Memory B cell (primary cell): ENCODE results near the gene RIMS3.
A peak's percentile ranks its signal among the peaks of the same experiment; 100 is the strongest.

Experiments
- ATAC-seq: fragments of 150-1000 bp; cut with Tn5 transposase; 2 replicates; pipeline ENCODE4 v1.10.0; 2021; ENCODE audit warnings: low read depth, mild to moderate bottlenecking, moderate library complexity
- DNase-seq, 2 donors: peaks; one replicate each; pipeline ENCODE4 v3.0.0; 2022; ENCODE audit warnings: low spot score in 2 of 2
- H3K27ac Mint-ChIP-seq: one replicate; pipeline ENCODE4 v1.8.0; 2022; ENCODE audit warnings: mild to moderate bottlenecking, moderate library complexity, mixed read lengths
- H3K27me3 Mint-ChIP-seq: one replicate; pipeline ENCODE4 v1.8.0; 2022; ENCODE audit warnings: mixed read lengths
- H3K36me3 Mint-ChIP-seq: one replicate; pipeline ENCODE4 v1.8.0; 2022; ENCODE audit warnings: mild to moderate bottlenecking, mixed read lengths
- H3K4me1 Mint-ChIP-seq: one replicate; pipeline ENCODE4 v1.8.0; 2022; ENCODE audit warnings: mixed read lengths
- H3K4me3 Mint-ChIP-seq: one replicate; pipeline ENCODE4 v1.8.0; 2022; ENCODE audit warnings: mild to moderate bottlenecking, moderate library complexity, mixed read lengths
- H3K9me3 Mint-ChIP-seq: one replicate; pipeline ENCODE4 v1.8.0; 2022; ENCODE audit warnings: mixed read lengths

The RIMS3 gene

DNA sequence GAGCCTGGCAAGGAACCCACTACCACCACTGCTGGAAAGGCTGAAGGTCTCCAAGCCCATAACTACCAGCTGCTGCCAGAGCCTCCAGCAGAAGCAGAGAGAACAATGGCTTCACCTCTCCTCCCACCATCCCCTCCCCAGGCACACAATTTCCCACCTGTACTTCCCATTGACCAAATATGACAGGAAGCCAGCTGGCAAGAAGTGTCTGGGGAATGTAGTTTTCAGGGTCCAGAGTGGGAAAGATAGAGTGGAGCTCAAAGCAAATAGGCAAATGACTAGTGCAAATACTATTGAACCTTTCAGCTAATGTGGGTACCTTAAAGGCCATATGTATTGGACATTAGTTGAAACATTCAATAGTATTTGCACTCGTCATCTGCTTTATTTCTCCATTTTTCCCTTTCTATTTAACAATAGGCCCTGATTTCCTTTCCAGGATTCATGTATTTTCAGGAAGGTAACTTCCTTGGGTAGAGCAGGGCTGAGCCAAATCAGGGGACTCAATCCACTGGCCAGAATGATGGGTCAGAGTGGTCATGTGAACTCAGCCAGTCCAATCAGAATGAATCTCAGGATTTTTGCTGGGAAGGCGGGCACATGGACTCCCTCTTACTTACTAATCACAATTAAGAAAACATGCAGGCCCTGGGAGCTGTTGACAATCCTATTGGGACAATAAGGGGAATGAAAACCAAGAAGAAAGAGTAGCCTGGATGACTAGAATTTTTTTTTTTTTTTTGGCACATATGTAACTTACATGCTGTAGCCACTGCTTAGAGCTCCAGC is 13.9 kb upstream of the RIMS3 start:
- Mint-ChIP-seq H3K36me3 (no peaks in the 10 kb centered on the region), H3K4me1 (peaks cover 3% of the 10 kb centered on the region), H3K4me3 (no peak overlapping the region), H3K27me3 (no peaks in the 10 kb centered on the region), H3K9me3 (no peaks in the 10 kb centered on the region), H3K27ac (no peak overlapping the region)
- DNase-seq (no peak), ATAC-seq (no peak)

DNA sequence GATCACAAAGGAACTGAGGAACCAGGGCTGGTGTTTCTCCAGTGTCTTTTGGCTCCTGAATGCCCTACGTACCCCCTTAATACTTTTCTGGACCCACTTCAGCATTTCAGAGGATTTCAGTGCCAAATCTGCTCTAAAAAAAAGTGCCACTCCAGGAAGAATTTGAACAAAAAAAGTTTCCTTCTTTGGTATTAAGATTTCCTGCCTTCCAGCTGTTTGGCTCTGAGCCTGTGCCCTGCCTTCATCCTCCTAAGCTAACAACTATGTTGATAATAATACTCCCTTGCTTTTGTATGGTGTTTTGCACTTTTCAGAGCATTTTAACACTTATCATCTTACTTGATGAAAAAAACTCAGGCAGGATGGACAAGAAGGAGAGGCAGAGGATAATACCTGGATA is 11.0 kb upstream of the RIMS3 start:
- ATAC-seq, result no peak
- H3K9me3 Mint-ChIP-seq, result no peaks in the 10 kb centered on the region
- H3K4me3 Mint-ChIP-seq, result no peak overlapping the region
- DNase-seq, result no peak
- no peak overlapping the region for H3K27ac Mint-ChIP-seq
- H3K36me3 Mint-ChIP-seq, result no peaks in the 10 kb centered on the region
- H3K27me3 Mint-ChIP-seq, result no peaks in the 10 kb centered on the region
- H3K4me1 Mint-ChIP-seq, result peaks cover 3% of the 10 kb centered on the region

DNA sequence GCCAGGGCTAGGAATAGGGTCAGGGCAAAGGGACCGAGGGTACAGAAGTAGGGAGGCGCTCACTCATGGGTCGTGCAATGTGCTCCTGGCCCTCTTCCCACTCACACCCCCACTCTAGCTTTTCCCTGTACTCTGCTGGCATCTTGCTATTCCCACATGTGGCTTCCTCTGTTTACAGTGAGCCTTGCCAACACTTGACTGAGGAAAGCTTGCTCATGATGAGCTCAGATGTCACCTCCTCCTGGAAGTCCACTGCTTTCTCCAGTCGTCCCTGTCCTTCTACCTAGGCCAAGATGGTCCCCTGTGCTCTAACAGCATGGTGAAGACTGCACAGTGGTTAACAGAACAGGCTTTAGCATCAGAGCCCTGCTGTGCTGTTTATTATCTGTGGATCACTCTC is 8.0 kb upstream of the RIMS3 start:
- ATAC-seq (no peak), DNase-seq (no peak)
- no peaks in the 10 kb centered on the region for H3K27me3 Mint-ChIP-seq
- H3K9me3 Mint-ChIP-seq, result no peaks in the 10 kb centered on the region
- H3K36me3 Mint-ChIP-seq, result no peaks in the 10 kb centered on the region
- no peak overlapping the region for H3K27ac Mint-ChIP-seq
- H3K4me3 Mint-ChIP-seq, result no peak overlapping the region
- H3K4me1 Mint-ChIP-seq, result peaks cover 5% of the 10 kb centered on the region

DNA sequence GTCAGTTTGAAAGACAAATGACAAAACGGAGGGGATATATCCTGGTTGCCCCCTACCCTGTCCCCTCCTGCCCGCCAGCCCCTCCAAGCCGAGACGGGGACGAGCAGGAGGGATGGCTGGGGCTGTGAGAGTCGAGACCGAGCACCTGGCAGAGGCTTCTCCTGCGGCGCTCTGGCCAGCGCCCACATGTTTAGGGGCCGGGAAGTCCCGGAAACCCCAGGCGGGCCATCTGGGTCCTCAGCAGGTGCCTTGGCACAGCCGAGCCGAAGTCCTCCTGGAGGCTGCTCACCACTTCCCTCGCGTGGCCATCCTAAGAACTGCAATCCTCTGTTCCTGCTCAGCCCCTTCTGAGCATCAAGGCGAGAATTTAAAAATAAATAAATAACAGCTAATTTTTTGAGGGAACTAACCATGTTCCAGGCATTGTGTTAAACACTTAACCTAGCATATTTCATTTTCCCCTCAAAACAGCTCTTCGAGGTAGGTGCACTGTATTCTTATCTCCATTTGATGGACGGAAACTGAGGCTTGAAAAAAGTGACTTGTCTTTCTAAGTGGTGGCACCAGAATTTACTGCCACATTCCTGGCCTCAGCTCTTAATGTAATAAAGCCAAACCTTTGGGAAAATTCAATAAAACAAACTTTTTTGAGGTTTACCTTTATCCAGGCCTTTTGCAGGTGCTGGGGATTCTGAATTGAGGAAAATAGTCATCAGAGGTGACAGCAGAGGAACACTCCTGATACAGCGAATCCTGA is 3.5 kb upstream of the RIMS3 start:
- H3K27me3 Mint-ChIP-seq, result no peaks in the 10 kb centered on the region
- peak overlapping the region; percentile 68 for H3K27ac Mint-ChIP-seq
- ATAC-seq (peak; percentile 75), DNase-seq (peak; percentile 89)
- H3K4me1 Mint-ChIP-seq, result peaks cover 15% of the 10 kb centered on the region
- peak overlapping the region; percentile 71 for H3K4me3 Mint-ChIP-seq
- H3K9me3 Mint-ChIP-seq, result no peaks in the 10 kb centered on the region
- no peaks in the 10 kb centered on the region for H3K36me3 Mint-ChIP-seq

DNA sequence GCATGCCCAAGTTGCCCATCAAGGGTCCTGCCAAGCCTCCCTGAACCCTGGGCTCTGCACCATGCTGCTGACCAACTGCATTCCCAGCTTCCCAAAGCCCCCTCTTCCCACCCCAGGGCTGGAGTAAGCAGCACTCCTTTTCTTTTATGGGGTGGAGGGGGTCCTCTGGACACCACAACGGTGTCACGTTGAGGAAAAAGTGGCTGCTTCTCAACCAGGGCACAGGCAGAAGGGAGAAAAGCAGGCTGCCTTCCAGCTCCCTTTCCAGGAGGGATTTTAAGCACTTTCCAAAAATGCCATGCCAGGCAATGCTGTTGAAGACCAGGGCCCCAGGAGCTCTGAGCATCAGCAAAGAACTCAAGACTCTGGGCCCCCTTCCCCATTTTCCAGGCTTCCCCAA is 691 bp downstream of the RIMS3 start:
- no peaks in the 10 kb centered on the region for H3K27me3 Mint-ChIP-seq
- no peak overlapping the region for H3K27ac Mint-ChIP-seq
- no peak for ATAC-seq
- no peaks in the 10 kb centered on the region for H3K9me3 Mint-ChIP-seq
- peak overlapping the region; percentile 84 for H3K4me3 Mint-ChIP-seq
- H3K4me1 Mint-ChIP-seq, result peaks cover 21% of the 10 kb centered on the region
- no peaks in the 10 kb centered on the region for H3K36me3 Mint-ChIP-seq
- DNase-seq, result no peak

DNA sequence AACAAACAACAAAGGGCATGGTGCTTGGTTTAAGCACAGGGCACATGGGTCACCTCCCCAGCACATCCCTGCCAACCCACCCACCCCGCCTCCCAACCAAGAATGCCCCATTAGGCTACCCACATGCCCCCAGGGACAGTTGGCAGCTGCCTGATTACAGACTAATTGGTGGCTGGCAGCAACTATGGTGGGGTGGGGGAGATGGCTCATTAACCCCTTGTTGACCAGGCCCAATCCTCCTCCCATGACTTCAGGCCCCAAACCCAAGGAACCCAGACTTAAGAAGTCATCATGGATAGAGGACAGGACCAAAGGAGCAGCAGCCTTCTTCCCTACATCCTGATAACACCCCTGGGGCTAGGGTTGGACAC is 1.3 kb downstream of the RIMS3 start:
- Mint-ChIP-seq H3K27ac (no peak overlapping the region), H3K27me3 (no peaks in the 10 kb centered on the region), H3K9me3 (no peaks in the 10 kb centered on the region), H3K36me3 (no peaks in the 10 kb centered on the region), H3K4me1 (peaks cover 21% of the 10 kb centered on the region), H3K4me3 (peak overlapping the region; percentile 84)
- DNase-seq (no peak), ATAC-seq (no peak)

DNA sequence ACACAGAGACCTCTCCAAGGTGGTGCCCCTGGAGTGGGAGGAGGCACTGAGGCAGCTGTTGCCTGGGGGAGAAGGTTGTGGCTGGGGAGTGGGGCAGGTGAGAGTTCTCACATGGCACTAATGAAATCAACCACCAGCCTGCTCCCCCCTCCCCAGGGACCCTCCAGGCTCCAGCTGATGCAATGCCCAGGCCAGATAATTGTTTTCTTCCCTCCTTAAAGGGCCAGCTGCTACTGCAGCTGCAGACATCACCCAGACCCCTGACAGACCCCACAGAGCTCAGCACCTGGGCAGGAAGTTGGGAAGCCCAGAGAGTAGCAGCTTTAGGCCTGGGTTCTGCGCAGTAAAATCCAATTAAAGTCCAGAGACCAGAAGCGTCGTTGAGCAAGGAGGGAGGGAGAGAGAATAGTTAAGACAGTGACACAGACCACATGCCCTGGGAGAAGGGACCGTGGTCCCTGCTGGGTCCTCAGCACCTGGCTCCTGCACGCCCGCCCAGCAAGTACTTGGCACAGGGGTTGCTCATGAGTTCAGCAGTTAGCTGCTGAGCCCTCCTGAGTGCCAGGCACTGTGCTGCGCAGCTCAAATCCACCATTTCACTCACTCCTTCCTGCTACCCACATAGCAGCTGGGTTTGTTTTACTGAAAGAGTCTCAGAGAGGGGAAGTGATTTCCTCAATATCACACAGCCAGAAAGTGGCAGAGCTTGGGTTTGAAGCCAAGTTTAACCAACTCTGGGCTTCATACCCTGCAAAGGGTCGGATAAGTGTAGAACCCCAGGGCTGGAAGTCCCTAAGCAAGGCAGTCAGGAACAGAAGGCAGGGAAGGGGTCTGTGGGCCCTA is 1.9 kb downstream of the RIMS3 start:
- Mint-ChIP-seq H3K36me3 (no peaks in the 10 kb centered on the region), H3K27ac (no peak overlapping the region)

DNA sequence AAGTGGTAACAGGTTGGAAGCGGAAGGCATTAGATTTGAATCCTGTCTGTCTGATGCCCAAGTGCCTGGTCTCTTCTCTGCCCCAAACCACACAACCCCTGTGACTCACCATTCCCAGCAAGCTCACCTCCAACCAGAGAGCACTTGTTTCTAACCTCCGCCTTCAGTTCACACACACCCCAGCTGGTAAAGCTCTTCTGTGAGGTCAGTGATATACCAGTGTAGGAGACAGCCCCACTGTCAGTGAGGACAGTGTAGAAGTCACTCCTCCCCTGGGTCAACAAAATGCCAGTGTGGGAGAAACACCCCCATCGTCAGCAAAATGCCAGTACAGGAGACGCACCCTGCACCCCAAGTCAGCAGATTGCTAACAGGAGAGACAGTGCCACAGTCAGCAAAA is 2.6 kb downstream of the RIMS3 start:
- Mint-ChIP-seq H3K27me3 (no peaks in the 10 kb centered on the region), H3K4me3 (no peak overlapping the region)

More for the DNA sequence above, 1.9 kb downstream of the RIMS3 start:
- DNase-seq (no peak), ATAC-seq (no peak)
- peaks cover 17% of the 10 kb centered on the region for H3K4me1 Mint-ChIP-seq
- H3K9me3 Mint-ChIP-seq, result no peaks in the 10 kb centered on the region
- H3K4me3 Mint-ChIP-seq, result peak overlapping the region; percentile 54
- H3K27me3 Mint-ChIP-seq, result no peaks in the 10 kb centered on the region

DNA sequence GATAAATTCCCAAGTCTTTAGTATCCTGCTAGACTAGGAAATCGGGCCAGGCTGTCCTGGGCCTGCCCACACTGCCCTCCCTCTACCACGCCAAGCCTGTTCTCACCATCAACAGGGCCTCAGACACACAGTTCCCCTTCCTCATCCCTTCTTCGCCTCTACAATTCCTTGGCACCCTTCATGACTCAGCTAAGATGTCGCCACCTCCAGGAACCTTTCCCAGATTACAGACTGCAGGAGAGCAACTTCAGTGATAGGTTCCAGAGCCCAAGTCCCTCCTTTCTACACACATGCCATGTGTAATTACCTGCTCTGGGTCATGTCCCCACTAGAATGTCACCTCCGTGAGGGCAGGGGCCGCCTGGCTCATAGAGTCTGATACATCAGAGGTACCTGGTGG is 3.3 kb downstream of the RIMS3 start:
- Mint-ChIP-seq H3K4me1 (peaks cover 16% of the 10 kb centered on the region), H3K36me3 (no peaks in the 10 kb centered on the region), H3K27ac (no peak overlapping the region), H3K9me3 (no peaks in the 10 kb centered on the region), H3K4me3 (no peak overlapping the region), H3K27me3 (no peaks in the 10 kb centered on the region)
- ATAC-seq (no peak), DNase-seq (no peak)

More for the DNA sequence above, 2.6 kb downstream of the RIMS3 start:
- DNase-seq (no peak), ATAC-seq (no peak)
- H3K9me3 Mint-ChIP-seq, result no peaks in the 10 kb centered on the region
- H3K36me3 Mint-ChIP-seq, result no peaks in the 10 kb centered on the region
- H3K27ac Mint-ChIP-seq, result no peak overlapping the region
- H3K4me1 Mint-ChIP-seq, result peaks cover 16% of the 10 kb centered on the region

DNA sequence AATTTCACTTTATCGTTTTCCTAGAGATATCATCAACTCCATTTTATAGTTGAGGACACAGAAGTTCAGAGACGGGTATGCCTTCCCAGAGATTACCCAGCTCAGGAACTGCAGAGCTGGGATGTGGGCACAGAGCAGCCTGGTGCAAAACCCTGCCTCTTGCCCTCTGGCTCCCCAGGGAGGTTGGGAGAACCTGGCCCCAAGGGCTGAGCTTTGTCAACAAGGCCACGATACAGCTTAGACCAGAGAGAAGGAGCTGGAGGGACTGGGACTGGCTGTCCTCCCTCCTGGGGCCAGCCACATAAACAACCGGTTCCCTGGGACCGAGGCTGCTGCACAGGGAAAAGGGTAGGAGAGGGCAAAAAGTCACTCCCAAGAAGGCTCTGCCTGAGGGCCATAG is 3.8 kb downstream of the RIMS3 start:
- Mint-ChIP-seq H3K4me1 (peaks cover 16% of the 10 kb centered on the region), H3K9me3 (no peaks in the 10 kb centered on the region), H3K36me3 (no peaks in the 10 kb centered on the region), H3K27ac (no peak overlapping the region), H3K4me3 (no peak overlapping the region), H3K27me3 (no peaks in the 10 kb centered on the region)
- DNase-seq, result no peak
- no peak for ATAC-seq

DNA sequence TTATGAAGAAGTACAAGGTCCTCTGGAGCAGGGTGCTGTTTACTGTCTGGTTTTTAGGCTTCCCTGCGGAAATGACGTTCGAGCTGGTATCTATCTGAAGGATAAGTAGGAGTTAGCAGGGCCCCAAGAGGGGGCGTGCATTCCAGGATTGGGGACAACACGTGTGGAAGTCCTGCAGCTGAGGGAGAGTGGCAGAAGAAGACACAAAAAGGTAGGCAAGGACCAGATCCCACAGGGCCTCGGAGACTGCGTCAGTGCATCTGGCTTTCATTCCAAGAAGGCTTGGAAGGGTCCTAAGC is 5.9 kb downstream of the RIMS3 start:
- peaks cover 12% of the 10 kb centered on the region for H3K4me1 Mint-ChIP-seq
- no peak overlapping the region for H3K27ac Mint-ChIP-seq
- ATAC-seq, result no peak
- H3K36me3 Mint-ChIP-seq, result no peaks in the 10 kb centered on the region
- no peaks in the 10 kb centered on the region for H3K9me3 Mint-ChIP-seq
- DNase-seq, result no peak
- H3K4me3 Mint-ChIP-seq, result no peak overlapping the region
- H3K27me3 Mint-ChIP-seq, result peaks cover 2% of the 10 kb centered on the region

DNA sequence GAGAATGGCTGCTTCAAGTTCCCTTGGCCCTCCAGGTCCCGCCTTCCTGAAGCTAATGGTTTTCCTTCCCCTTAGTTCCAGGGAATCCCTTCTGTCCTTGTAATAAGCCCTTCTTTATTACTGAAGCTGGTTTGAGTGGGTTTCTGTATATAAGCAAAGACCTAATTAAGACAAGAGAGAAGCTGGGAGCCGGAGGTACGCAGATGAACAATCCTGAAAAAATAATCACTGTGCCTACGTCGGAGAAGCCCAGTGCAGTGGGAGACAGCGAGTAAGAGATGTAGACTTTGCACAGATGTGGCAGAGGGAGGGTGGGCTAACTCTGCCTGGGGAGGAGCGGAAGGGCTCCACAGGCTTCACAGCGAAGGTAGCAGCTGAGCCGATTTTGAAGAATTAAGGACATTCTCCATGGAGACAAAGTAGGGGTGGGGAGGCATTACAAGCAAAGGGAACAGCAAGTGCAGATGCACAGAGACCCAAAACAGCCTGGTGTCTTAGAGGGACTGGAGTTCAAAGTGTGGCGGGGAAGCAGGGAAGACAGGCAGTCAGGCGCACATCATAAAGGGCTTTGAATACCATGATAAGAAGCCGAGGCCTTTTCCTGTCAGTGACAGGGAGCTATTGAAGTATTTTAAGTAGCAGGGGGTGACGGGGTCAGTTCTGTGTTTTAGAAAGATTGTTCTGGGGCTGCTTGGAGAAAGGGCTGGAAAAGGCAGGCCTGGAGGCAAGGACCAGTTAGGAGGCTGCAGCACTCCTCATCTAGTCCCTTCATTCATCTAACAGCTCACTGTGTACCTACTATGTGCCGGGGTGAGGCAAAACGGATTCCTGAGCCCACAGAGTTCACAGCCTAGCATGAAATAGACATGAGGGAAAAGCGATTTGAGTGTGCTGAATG is 6.5 kb downstream of the RIMS3 start:
- Mint-ChIP-seq H3K9me3 (no peaks in the 10 kb centered on the region), H3K4me1 (peaks cover 12% of the 10 kb centered on the region), H3K27ac (no peak overlapping the region), H3K4me3 (no peak overlapping the region), H3K27me3 (peaks cover 7% of the 10 kb centered on the region), H3K36me3 (no peaks in the 10 kb centered on the region)
- no peak for DNase-seq
- no peak for ATAC-seq

DNA sequence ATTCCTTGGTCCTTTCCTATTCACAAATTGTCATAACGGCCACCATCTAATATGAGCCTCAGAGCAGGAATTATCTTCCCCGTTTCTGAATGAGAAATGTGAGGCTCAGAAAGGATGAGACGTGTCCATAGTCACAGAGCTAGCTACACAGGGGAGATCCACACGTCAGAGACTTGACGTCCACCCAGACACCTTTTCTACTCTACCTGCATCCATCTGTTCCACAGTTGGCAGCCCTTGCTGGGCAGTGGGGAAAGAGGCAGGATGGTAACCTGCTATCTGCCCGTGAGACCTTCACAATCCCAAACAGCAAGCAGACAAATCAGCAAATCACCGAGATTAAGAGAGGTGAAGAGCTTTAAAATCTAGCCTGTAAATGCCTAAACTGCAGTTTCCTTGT is 8.4 kb downstream of the RIMS3 start:
- DNase-seq, result no peak
- Mint-ChIP-seq H3K9me3 (no peaks in the 10 kb centered on the region), H3K27ac (no peak overlapping the region), H3K4me3 (no peak overlapping the region), H3K36me3 (no peaks in the 10 kb centered on the region), H3K4me1 (peaks cover 6% of the 10 kb centered on the region), H3K27me3 (peaks cover 7% of the 10 kb centered on the region)
- no peak for ATAC-seq
